ENCODE data around the gene SLC2A4.
"Not testable (repeated sequence)": the region's sequence is repeated elsewhere in the genome, so short reads cannot be mapped to it uniquely, and the experiment has no call there.

The SLC2A4 gene

DNA sequence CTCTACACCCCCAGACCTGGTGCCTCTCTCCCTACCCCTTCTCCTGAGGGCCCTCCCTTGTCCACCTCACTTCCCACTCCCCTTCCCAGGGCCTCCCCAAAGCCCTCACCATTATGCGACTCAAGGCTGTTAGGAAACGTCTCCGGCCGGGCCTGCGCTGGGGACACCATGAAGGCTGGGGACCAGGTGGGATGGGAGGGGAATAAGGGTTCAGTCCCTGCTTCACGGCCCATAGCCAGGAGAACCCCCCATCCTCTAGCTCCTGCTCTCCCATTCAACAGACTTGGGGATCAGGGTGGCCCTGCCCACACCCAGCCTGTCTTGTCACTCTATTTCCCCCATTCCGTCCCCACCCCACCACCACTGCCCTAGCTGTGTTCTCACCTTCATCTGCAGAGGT lies 45.5 kb downstream of the SLC2A4 start:
- DNase-seq, result no peak

DNA sequence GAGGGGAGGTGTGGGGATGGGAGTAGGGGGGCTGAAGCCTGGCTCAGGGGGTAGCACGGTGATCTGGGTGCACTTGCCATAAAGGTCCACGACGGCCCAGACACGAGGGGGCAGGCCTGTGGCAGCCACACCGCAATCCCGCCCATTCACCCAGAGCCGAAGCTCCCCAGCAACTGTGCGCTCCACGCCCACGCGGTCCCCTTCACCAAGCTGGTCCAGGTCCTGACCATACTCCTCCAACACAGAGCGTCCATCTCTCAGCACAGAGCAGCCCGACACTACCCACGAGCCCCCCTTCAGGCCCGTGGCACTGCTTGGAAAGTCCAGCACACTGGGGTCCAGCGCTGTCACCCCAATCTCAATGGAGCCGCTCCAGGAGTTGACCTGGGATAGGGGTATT lies 46.0 kb downstream of the SLC2A4 start:
- DNase-seq, result no peak

DNA sequence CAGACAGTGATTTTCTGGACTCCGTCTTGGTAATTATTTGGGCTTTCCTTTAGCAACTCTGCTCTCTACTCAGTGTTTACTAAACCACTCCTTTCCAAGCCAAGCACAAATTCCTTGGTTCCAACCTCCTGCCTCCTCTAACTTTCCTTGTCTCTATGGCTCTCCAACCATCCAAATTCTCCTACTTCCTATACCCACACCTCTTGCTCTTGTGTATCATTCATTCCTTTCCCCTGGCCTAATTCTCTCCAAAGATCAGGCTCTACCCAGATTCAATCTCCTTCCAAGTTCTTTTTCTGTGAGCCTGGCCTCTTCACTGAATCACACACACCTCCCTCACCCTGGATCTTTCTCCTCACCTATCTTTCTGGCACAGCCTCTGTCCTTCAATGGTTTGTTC lies 46.5 kb downstream of the SLC2A4 start:
- DNase-seq, result no peak

DNA sequence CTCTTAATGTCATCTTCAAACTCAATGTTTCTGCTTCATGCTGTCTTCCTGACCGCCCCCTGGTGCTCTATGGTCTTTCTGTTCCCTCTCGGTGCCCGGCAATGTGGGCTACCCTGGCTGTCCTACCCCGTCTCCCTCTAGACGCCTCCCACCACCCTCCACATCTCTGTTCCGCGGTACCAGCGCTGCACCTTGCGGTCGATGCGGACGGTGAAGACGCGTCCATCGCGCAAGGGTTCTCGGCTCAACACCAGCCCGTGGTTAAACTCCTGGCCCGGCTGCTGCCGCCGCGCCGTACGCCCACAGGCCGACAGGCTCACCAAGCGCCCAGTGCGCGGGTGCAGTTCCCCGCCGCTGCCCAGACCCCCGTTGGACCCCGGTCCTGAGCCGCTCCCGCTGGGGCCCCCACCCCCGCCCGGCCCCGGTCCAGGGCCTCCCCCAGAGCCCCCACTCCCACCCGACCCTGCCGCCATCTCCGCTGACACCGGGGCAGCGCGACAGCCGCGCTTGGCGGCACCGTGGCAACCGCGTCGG lies 47.4 kb downstream of the SLC2A4 start, which contains the start of gene NEURL4:
TSS of gene NEURL4 (minus strand) at position 496 of the 534 bp plus-strand sequence. CDS start at position 473, 23 bp downstream.
- DNase-seq, result no peak

DNA sequence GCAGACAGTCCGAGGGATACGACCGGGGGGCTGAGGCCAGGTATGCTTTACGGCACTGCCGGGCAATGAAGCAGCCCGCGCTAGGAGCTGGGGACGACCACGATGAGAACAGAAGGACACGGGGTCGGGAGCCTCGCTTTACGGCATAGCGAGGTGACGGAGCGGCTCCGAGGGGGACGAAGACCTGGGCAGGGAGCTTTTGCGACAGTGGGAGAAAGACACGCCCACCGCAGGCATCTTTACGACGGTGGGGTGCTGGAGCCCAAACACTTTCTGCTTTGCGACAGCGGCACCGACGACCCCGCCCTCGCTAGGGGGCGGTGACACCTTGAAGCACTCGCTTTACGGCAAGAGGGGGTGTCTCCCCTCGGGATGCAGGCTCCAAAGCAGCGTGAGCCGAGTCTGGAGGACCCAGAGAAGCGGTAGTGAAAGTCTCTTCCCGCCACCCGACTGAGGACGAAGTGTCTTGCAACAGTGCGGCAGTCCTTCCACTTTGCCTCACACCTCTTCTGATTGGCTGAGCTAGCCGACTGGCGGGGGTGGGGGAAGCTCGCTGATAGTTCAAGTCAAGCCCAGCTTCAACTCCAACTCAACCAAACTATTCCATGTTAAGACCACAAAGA lies 48.0 kb downstream of the SLC2A4 start:
- DNase-seq, result peak; percentile 75

DNA sequence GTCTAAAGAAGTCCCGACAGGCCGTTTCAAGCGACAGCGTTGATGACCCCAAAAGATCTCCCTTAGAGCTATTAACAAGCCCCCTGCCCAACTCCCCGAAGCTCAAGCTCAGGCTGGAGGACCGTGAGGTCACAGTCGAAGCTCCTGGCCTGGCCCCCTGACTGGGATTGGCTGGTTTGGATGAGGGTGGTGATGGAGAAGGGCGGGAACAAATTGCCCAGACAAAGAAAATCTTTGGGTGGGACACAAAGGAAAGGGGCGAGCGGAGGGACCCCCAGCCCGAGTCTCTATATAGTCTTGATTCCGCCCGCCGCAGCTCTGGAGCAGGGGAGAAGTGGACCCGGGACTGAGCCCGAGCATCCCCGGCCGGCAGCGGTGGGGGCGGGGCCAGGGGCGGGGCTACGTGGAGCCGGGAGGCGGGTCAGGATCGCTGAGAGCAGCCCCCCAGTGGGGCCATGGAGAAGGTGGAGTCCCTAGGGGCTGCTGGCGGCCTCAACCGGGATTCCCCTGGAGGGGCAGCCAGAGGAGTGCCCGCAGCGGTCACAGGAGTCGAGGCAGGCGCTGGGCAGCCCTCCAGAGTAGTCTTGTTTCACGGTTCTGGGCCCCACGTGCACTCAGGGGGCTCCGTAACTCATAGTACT lies 48.6 kb downstream of the SLC2A4 start:
- no peak for DNase-seq

DNA sequence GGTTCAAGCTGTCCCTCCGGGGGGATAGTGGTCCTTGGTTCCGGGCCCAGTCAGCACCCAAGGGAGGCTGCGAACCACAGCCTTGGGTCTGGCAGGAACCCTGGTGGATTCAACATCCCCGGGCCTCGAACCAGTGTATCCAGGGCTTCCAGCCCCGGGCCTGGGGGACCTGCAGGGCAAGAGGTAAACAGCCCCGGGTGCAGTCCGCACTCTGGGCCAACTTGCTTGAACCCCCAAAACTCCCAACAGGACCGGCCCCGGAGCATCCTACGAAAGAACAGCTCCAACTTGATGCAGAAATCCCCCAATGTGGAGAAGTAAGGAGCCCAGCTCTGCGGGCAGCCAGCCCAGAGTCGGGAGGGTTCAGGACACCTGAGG lies 49.1 kb downstream of the SLC2A4 start:
- no peak for DNase-seq

DNA sequence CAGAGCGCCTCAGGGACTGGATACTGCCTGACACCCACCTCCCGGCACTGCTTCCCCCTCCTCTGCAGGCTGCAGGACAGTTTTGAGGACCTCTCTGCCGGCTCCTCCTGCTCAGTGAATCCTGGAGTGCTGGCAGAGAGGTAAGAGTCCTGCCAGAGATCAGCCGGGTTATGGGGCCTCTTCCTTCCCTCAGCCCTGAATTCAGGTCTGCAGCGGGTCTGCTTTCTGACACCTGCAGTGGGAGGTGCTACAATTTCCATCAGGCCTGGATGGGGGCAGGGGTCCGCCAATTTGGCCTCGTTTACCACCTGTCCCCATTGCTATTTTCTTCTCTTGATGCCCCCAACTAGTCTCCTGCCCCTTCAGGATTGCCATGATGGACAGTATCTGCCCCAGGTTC lies 50.6 kb downstream of the SLC2A4 start:
- no peak for DNase-seq

DNA sequence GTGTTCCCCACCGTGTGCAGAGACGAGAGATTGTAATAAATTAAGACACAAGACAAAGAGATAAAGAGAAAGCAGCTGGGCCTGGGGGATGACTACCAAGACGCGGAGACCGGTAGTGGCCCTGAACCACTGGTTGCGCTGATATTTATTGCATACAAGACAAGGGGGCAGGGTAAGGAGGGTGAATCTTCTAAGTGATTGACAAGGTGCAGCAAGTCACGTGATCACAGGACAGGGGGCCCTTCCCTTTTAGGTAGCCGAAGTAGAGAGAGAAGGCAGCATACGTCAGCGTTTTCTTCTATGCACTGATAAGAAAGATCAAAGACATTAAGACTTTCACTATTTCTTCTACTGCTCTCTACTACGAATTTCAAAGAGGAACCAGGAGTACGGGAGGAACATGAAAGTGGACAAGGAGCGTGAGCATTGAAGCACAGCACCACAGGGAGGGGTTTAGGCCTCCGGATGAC lies 51.1 kb downstream of the SLC2A4 start:
- not testable (repeated sequence) for DNase-seq

DNA sequence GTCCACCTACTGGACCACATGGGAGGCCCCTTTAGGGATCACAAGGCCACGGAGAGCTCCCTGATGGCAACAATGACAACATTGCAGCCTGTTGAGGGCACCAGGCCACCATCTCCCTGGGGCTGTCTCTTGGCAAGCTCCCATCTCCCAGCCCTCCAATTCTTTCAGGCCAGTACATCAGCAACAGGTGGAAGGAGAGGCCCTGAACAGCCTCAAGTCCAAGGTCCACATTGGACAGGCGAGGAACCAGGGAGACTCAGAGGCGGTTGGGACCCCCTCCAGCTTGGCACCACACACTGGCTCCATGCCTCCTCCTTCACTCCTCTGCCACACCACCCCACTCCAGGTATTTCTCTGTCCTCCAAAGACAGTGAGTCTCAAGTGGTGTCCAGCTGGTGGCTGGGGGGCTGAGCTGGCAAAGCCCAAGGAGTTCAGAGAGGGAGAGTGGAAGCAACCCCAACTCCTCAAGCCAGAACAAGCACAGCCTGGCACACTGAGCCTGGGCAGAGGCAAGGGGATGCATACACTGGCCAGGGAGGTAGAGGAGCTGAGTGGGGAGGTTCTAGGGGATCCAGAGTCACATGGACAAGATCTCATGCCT lies 53.5 kb downstream of the SLC2A4 start:
- DNase-seq, result no peak

DNA sequence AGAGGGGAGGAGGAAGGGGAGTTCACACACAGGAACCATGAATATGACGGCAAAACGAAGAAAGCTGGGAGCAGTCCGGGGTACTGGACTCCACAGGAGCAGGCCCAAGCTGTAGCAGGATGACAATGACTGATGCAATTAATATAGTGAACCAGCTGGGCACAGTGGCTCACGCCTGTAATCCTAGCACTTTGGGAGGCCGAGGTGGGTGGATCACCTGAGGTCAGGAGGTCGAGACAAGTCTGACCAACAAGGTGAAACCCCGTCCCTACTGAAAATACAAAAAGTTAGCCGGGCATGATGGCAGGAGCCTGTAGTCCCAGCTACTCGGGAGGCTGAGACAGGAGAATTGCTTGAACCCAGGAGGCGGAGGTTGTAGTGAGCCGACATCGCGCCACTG lies 54.2 kb downstream of the SLC2A4 start:
- DNase-seq, result not testable (repeated sequence)

DNA sequence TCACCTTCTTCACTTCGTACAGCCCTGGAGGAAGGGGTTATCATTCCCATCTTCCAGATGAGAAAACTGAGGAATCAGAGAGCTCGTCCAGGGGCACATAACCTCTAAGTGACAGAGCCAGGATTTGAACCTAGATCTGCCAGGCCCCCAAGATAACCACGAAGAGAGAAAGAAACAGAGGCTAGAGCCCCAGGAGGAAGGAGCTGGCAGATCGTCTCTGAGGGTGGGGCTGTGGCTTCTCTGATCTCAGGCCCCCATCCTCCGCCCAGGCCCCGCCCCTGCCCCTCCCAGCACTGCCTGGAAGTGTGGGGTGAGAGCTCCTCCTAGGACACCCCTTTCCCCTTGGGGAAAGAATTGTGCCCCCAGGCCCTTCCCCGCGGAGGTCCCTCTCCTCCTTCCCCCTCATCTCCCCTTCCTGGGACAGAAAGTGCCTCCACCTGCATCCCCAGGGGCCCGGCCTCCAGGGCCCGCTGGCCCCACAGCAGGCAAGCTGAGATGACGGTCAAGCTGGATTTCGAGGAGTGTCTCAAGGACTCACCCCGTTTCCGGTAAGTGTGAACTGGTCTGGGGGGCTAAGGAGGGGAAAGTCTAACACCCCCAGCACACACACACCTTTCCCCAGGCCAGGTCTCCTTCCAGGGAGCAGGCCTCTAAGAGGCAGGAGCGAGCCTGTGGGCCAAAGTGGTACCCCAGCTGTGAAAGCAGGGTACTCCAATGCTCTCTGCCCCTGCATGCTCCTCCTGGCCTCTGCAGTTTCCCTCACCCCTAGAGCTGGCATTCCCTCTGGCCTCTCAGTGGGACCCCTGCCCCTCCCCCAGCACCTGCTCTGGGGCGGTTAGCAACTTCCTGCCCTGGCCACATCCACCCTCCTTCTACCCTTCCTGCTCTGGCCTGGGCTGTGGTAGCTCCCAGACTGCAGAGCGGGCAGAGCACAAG lies 55.0 kb downstream of the SLC2A4 start, which contains the start of gene ACAP1:
TSS of gene ACAP1 (plus strand) at position 290 of the 936 bp plus-strand sequence. CDS start at position 496, 206 bp downstream.
- DNase-seq, result no peak

DNA sequence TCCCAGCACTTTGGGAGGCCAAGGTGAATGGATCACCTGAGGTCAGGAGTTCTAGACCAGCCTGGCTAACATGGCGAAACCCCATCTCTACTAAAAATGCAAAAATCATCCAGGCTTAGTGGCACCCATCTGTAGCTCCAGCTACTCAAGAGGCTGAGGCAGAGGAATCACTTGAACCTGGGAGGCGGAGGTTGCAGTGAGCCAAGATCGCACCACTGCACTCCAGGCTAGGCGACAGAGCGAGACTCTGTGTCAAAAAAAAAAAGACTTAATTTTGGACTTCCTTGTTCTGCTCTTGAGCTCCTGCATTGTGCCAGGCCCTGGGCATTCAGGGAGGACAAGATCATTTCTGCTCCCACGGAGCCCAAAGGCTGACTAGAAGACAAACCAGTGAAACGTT lies 56.1 kb downstream of the SLC2A4 start:
- DNase-seq, result not testable (repeated sequence)
